NCI-H748 treated with DMSO at 0.1 percent for 48 hours (cell line): ENCODE results near the gene TIAM2.
"Not testable (repeated sequence)": the region's sequence is repeated elsewhere in the genome, so short reads cannot be mapped to it uniquely, and the experiment has no call there.

Experiments used
- DNase-seq: peaks from one replicate; lab custom pipeline; 2025; lab: John Stamatoyannopoulos, UW

Gene TIAM2

DNA sequence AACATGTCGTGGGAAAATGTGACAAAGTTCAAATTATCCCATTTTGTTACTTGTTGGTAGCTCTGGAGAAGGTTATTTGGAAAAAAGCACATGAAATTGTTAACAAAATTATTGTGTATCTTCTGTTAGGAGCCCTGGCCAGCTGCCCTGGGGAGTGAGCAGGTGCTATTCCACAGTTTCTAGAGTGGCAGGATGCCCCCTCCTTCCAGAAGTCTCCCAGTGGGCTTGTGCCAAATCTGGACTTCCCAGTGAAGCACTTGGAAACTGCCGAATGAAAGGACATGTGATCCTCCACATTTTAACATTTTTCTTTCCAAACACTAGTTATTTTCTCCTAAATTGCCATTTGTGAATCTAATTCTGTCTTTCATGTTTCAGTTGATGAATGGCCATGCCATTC, 201.8 kb downstream of the TIAM2 start:
- no peak for DNase-seq

DNA sequence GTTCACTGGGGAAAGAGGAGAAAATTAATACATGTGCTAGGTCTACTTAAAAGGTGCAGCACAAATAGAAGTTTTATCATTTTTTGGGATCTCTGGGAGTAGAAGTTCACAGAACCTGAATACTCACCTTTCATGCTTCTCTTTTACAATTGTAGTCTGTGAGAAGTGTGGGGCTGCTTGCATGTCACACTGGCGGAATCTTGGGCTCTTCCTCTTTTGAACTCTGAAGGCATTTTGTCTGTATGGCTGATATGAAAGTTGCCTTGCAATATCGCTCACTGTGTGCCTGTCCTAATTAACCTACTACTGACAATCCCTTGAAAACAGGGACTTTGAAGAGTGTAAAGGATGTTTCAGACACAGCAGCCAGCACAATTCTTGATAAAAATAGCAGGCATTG, 202.8 kb downstream of the TIAM2 start:
- DNase-seq: no peak

DNA sequence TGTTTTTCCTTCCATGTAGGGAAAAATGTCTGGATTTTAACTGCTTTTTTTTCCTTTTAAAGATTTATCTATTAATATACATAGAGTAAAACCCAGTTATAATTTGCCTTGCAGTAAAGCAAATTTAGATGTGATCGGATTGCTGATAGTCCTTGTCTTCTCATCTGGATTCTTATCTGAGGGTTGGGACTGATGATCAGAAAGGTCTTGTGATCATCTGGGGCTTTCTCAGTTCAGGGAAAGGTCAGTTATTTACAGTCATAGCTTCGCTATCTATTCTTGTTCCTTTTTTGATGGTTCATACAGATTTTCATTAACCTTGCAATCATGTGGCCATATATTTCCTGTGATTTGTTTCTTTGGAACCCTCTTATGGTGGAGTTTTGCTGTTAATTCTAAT, 204.9 kb downstream of the TIAM2 start:
- DNase-seq: no peak

DNA sequence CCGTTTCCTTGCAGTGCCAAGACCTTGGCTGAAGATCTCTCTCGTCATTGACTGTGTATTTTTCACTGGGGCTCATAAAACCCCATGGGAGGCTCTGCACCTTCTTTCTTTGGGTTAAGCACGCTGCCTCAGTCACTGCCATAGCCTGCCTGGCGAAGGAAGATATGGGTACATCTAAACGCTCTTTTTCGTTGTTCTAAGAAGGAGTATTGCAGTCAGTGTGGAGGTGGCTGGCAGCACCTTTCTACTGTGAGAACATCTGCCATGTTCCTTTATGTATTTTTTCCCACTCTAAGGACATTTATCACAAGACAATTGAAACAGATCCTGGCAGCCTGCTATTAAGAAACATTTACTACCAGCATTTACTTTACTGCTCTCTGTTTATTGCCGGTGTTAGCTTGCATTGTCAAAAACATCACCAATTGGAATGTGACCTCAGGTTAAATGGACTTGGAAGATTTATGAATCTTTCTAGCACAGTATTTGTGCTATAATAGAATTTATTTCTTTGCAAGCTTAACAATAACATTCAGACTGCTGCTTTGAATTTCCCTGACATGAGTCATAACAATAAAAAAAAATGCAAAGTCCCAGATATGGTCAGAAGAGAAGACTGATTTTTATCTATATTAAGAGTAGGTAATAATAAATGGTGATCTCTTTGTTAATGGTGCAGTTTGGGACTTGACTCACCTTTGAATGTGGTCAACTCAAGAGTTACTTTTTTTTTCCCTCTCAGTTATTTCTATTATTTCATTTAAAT, 206.5 kb downstream of the TIAM2 start:
- peak; percentile 10 for DNase-seq

DNA sequence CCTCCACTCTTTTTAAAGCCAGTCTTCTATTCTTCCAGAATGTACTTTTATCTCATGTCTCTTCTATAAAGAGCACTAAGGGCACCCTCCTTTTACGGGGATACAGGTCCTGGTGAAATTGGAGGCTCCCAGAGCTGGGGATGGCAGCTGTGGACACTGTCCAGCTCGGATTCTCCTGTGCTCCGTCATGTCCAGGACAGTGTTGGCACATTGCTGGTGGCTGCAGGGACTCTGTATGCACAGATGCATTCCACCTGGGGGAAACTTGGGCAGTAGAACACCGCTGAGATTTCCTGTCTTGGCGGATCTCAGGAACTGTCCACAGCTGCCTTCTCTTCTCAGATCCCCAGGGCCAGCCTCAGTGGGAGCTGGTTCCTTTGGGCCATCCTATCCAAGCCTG, 212.1 kb downstream of the TIAM2 start:
- DNase-seq: no peak

DNA sequence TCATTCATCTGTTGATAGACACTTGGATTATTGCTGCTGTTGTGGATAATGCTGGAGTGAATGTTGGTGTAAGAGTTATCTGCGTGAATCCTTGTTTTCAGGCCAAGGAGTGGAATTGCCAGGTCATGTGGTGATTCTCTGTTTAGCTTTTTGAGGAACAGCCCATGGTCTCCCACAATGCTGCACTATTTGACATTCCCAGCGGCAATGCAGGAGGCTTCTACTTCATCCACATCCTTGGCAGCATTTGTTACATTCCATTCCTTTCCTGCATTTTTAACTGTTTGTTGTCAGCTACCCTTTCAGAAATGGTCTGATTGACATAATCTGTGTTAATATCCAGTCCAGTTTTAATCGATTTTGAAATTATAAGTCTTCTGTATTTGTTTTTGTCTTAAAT, 217.0 kb downstream of the TIAM2 start:
- no peak for DNase-seq

DNA sequence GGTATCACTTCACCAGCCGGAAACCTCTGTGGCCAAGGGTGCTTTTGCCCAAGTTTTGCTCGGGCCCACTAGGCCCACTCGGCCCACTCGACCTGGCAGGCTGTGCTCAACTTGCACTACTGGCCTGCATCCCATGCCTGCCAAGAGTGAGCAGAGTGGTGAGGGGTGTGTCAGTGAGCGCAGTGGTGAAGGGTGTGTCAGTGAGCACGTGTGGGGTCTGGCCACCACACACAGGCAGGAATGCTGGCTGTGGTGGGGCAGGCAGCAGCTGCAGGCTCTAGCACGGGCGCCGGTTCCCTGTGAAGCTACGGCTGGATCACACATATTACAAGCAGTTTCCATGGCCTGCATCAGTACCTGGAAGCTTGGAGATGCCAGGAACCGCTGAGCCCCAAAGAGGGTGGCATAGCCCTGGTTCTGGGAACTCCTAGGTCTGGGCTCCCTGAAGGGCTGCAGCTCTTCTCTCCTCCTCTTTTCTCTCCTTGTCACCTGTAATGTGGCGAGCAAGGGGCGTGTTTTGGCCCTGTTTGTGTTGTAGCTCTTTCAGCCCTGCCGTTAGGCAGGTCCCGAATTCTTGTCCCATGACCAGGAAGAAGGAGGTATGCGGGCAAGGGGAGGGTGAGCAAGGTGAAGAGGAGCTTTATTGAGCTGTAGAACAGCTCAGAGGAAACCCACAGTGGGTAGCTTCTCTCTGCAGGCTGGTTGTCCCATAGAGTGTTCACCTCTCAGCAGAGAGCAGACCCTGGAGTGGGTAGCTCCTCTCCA, 217.7 kb downstream of the TIAM2 start:
- no peak for DNase-seq

DNA sequence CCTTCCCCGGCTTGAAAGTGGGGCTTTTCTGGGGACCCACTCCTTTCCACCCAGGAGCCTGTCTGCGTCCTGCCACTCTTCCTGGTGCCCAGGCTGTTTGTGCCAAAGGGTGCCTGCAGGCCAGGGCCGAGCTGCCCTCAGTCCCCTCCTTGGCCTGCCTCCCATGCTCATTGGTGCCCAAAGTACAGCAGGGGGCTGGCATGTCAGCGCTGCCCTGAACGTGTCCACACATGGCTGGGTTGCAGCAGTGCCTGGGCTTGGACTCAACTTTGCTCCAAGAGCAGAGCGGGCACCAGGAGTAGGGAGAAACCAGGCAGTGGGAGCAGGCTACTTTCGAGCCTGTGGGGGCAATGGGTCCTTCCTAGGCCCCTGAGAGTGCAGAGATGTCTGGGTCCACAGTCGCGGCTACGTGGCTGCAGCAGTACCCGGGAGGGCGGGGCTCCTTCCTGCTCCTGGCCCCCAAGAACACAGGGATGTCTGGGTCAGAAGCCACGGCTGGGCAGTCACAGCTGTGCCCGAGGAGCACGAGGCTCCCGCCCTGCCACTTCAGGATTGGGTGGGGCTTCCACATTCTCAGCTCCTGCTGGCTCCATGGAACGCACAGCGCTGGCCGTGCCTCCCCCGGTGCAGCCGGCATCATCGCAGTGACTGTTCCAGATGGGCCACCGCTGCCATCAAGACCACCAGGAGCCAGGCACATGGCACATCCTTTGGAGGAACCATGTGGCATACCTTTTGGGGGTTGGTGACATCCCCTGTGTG, 218.7 kb downstream of the TIAM2 start:
- no peak for DNase-seq

DNA sequence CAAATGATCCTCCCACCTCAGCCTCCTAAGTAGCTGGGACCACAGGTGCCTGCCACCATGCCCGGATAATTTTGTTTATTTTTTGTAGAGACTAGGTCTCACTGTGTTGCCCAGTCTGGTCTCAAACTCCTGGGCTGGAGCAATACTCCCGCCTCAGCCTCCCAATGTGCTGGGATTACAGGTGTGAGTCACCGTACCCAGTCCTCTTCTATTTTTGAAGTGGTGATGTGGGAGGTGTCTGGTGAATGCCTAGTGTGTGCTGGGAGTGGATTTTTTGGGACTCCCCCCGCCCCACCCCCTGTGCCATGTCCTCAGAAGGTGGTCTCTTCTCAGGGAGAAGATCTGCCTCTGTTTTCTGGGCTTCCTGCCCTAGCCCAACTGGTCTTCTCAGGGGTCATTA, 220.8 kb downstream of the TIAM2 start:
- DNase-seq: no peak

DNA sequence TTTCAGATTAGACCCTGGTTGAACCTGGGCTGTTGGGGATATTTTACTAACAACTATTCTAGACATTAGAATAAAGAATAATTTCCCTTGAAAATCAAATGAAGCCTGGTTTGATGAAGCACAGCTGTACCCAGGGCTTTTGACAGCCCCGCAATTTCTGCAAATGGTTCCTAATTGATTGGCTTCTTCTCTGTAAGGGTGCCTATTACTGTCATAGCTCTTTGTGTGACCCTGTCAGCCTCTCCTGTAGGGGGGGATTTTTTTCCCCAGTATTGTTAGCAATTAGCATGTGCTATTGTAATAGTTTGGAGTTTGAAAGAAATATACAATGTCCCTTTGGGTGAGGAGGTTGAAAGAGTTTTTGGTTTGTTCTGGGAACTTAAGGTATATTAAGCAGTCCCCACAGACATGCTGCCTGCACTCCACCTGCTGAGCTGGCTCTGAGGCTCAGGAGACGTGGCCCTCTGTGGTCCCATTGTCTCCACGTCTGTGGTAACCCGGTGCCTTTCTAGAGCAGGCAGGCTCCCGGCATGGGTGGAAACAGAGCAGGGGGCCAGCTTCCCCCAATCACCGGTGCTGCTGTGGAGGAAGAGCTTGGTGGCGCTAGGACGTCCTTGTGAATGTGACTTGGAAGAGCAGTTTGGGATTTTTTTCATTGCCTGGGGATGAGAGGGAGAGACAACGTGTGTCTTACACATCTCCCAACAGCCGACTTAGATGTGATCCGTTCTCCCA, 221.4 kb downstream of the TIAM2 start:
- DNase-seq: no peak

DNA sequence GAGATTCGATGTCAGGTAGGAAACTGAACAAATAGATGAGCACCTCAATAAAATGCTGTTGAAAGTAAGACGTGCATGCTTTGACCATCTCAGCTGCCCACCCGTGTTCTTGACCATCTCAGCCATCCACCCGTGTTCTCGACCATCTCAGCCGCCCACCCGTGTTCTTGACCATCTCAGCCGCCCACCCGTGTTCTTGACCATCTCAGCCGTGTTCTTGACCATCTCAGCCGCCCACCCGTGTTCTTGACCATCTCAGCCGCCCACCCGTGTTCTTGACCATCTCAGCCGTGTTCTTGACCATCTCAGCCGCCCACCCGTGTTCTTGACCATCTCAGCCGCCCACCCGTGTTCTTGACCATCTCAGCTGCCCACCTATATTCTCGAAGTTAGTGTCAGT, 223.6 kb downstream of the TIAM2 start:
- DNase-seq: not testable (repeated sequence)

DNA sequence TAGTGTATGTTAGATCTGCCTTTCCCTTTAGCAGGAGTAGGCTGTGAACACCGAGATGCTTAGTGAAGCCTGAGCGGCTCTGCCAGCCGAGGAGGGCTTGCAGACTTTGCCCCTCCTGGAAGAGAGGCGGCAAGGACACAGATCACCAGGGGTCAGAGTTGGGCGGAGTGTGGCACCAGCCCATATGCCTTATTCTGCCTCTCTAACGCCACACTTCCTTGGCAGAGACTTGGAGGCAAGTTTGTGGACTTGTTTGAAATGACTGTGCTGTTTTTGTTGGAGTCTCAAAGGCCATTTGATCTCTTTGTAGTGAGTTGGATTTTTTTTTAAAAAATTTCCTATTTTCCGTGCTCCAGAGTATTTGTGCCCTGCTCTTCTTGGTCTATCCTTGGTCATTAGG, 224.2 kb downstream of the TIAM2 start:
- no peak for DNase-seq

DNA sequence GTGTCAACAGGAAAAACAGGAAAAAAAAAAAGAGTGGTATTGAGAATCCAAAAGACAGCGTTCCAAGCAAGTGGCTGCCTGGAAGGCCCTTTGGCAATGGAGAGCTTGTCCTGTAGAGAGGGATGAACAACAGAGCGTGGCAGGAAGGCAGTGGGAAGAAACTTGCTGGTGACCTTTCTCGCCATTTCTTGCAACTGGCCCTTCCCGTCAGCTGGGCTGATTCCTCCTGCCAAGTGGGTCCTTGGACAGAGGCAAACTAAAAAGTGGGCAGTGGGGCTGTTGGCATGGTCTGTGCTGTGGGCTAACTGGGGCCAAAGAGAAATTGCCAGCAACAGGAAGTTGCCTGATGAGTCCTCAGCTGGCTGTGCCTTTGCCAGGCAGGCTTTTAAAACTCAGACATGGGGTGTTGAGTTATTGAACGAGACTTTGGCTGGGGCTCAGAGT, 224.8 kb downstream of the TIAM2 start:
- no peak for DNase-seq

DNA sequence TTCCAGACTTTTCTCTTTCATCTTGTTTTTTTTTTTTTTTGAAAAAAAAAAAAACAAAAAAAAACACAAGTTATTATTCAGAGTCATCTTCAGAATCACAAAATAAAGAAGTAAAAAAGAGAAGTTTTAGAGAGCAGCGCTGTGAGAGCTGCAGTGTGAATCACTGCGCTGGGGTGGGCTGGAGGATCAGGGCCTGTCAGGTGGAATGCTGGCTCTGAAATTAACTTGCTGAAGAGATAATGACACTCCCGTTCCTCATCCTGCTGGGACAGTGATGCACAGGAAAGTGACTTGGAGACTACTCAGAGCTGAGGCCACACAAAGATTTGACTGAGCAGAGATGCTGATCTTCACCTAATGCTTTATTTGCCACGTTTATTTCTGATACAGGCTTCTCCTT, 226.0 kb downstream of the TIAM2 start:
- no peak for DNase-seq

DNA sequence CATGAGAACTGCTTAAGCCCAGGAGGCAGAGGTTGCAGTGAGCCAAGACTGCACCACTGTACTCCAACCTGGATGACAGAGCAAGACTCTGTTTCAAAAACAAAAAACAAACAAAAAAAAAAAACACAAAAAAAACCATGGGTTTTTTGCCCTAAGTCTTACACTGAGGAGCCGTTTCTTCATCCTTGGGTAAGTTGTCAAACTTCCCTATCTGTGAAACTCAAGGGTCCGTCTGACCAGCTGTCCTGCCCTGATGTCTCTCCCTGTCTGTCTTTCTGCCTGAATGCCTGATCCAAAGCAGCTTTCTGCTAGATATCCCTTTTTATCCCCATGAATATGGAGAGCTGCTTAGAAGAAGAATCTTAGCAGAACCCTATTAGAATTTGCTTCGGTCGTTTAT, 227.4 kb downstream of the TIAM2 start:
- no peak for DNase-seq

DNA sequence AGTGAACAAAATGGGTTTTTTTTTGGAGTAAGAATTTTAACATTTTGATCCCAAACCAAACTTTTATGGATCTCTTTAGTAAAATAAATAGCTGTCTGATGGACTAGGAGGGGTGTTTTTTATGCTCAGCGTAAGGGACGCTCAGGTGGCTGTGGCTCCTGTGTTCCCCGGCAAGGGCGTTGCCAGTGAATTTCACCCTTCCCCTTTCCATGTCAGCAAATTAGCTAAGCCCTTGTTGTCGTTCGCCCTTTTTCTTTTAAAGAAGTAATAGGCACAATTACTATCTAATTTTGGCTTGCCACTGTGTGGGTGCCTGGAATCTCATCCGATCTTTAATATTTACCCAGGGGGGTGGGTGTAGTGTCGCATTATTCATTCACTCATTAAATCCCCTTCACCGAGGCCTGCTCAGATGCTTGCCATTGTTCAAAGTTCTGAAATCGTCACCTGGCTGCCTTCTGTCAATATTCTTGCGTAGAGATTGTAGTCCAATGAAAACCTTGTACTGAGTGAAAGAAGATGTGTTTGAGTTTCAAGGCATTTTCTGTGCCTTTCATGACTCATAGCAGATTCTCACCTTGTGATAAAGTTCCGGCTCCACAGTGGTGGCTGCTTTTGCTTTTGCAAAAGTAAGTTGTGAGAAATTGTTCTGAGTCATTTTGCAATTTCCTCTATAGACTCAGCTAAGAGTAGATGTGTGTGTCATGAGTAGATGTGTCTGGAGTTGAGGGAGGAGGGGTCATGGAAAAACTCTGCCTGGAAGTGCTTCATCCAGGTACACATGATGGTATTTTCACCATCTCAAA, 228.7 kb downstream of the TIAM2 start:
- DNase-seq: peak; percentile 74

DNA sequence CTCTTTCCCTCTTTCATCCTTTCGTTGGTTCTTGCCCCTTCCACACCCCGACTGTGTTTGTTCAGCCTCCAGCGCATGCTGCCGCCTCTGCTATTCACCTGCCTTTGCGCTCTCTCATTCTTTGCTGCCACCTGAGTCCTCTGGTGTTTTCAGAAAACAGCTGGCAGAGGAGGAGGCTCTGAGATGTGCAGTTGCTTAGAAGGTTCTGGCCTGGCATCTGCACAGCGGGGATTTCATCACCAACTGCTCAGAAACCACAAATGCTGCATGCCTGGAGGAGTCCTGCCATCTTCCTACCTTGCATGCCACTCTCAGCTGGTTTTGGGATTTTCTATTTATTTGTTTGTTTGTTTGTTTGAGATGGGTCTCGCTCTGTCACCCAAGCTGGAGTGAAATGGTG, 229.5 kb downstream of the TIAM2 start:
- DNase-seq: no peak

DNA sequence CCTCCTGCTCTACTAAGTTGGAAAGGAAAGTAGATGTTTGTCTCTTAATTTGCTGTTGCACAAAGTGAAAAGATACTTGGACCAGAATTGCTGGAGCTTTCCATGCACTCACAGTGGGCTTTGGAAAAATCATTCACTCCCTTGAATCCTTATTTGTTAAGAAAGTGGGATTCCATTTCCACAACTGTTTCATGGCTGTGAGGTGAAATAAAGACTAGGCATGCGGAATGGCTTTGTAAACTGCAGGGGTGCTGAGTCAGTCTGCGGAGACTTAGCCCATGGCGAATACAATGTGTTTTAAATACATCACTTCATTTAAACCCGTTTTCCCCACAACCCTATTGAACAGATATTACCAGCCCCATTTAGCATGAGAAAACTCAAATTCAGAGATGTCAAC, 231.9 kb downstream of the TIAM2 start:
- no peak for DNase-seq

DNA sequence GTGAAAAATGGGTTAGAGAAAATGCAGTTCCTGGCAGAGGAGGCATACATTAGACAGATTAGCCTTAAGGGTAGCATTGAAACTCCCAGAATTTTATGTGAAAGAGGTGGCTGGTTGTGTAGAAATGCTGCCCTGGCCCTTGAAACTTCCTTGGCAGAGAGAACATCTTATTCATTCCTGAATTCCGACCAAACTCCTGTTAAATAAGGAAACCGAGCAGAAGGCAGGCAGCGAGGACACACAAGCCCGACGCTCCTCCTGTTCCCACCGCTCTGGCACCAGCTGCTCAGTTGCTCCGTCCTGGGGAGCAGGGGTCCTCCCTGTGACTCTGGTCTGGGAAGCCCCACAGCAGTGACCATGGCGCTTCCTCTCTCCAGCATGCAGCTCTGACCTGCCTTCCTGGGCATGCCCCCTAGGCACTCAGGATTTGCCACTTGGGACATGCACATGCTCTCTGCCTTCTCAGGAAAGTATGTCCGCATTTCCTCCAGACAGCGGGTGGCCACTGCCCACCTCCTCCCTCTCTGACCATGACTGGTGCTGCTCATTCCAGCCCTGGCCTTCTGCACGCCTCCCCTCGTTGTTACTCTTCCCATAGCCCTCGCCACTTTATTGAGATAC, 233.5 kb downstream of the TIAM2 start:
- no peak for DNase-seq

DNA sequence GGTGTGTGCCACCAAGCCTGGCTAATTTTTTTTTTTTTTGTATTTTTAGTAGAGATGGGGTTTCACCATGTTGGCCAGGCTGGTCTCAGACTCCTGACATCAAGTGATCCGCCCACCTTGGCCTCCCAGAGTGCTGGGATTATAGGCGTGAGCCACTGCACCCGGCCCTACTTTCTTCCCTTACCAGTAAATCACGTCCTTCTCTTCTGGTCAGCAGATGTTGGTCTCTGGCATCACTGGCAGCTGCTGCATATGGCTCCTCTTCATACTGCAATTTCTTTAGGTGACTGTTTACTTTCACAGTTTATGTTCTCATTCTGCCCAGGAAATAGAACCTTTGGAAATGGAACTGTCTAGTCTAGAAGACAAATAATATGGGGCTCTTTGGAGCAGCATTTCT, 235.9 kb downstream of the TIAM2 start:
- DNase-seq: not testable (repeated sequence)

DNA sequence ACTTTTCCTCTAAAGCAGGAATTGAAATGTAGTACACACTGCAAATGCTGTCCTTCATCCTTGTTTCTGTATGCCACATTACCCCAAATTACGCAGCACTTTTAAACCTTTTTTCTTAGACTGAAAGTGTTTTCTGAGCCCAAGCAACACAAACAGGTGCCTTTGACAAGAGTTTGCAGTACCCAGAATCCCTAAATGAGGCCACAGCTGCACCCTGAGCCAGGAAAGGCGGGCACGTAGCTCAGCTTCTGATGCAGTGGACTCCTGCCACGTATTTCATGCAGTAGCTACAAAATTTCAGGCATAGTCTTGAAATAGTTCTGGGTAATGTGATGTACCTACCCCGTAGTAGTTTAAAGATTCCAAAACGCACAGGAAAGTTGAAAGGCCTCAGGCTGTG, 237.7 kb downstream of the TIAM2 start:
- no peak for DNase-seq
